Endodermal cell (in vitro differentiated cells): ENCODE results near the gene FNDC3A. TPM values are rescaled to one million over a fixed set of nuclear protein-coding genes. Genes with fewer than 3 reads are reported as not detected.

ENCODE experiments used
- DNase-seq: peaks from one replicate; pipeline ENCODE4 v3.0.0-alpha.2; 2017
- H3K27ac ChIP-seq: 2 replicates; pipeline ENCODE4 v1.5.1; 2013; ENCODE audit warnings: mild to moderate bottlenecking, low read depth, low read length, moderate library complexity
- H3K27me3 ChIP-seq: 2 replicates; pipeline ENCODE4 v1.6.1; 2013; ENCODE audit warnings: mild to moderate bottlenecking, low read length, moderate library complexity; ENCODE audit not compliant: insufficient read depth, control insufficient read depth, poor library complexity, severe bottlenecking
- H3K36me3 ChIP-seq: 2 replicates; pipeline ENCODE4 v1.7.0; 2013; ENCODE audit warnings: mild to moderate bottlenecking, low read length, moderate library complexity; ENCODE audit not compliant: control insufficient read depth, insufficient read depth
- H3K4me1 ChIP-seq: one replicate; pipeline ENCODE4 v1.7.0; 2013; ENCODE audit warnings: low read length; ENCODE audit not compliant: control insufficient read depth, insufficient read depth
- H3K4me3 ChIP-seq: 2 replicates; pipeline ENCODE4 v1.5.1; 2013; ENCODE audit warnings: mild to moderate bottlenecking, low read length, moderate library complexity
- H3K9ac ChIP-seq: 2 replicates; pipeline ENCODE4 v1.6.1; 2013; ENCODE audit warnings: mild to moderate bottlenecking, low read length, moderate library complexity; ENCODE audit not compliant: poor library complexity, severe bottlenecking; ENCODE audit errors: extremely low read depth
- H3K9me3 ChIP-seq: 2 replicates; pipeline ENCODE4 v1.6.1; 2013; ENCODE audit warnings: mild to moderate bottlenecking, low read length, moderate library complexity; ENCODE audit not compliant: control insufficient read depth
- H3K27ac Mint-ChIP-seq: 2 replicates; pipeline ENCODE4 v1.8.0; 2020; ENCODE audit warnings: mixed read lengths
- H3K27me3 Mint-ChIP-seq: 2 replicates; pipeline ENCODE4 v1.8.0; 2021; ENCODE audit warnings: mild to moderate bottlenecking, mixed read lengths; ENCODE audit not compliant: insufficient read depth
- H3K36me3 Mint-ChIP-seq: 2 replicates; pipeline ENCODE4 v1.8.0; 2020; ENCODE audit warnings: low read depth, mixed read lengths
- H3K4me1 Mint-ChIP-seq: 2 replicates; pipeline ENCODE4 v1.8.0; 2020; ENCODE audit warnings: mixed read lengths
- H3K4me3 Mint-ChIP-seq: 2 replicates; pipeline ENCODE4 v1.8.0; 2020; ENCODE audit warnings: mild to moderate bottlenecking, moderate library complexity, mixed read lengths
- H3K9me3 Mint-ChIP-seq: 2 replicates; pipeline ENCODE4 v1.8.0; 2020; ENCODE audit warnings: mild to moderate bottlenecking, mixed read lengths
- CTCF ChIP-seq: fragments of 200-600 bp; sonication (generic); conservative IDR thresholded peaks from 2 replicates; pipeline ENCODE4 v1.5.0; 2021; ENCODE audit warnings: antibody characterized with exemption, mild to moderate bottlenecking
- WGBS, 2 experiments: methylation state at CpG; one replicate each; pipeline versions ENCODE4 v1.1.5 to v1.1.7; 2013; ENCODE audit warnings: missing lambda C conversion rate in 2 of 2, mixed read lengths in 1 of 2; ENCODE audit not compliant: insufficient coverage in 1 of 2, insufficient read length in 1 of 2; 5-methylcytosine and 5-hydroxymethylcytosine counted together
- total RNA-seq, 2 donors: library from RNA; stranded (reverse); fragmentation: NEBNext Ultra II Directional in 1 of 2; extraction: Animal tissue kit (Norgen Biotek cat#: 25700) in 1 of 2; gene quantifications; 2 replicates in 1 of 2; 3 replicates in 1 of 2; pipeline ENCODE4 v1.2.1, GENCODE V29; 2021

The FNDC3A gene
- total RNA-seq, 2 donors from 2014 or later: 42.2 to 42.8 TPM

- WGBS, 2 experiments: 93 to 100% methylated on average over 1 to 2 of the region's 2 CpGs
- TF ChIP-seq CTCF: no peak
- no peak overlapping the region for H3K27ac Mint-ChIP-seq
These were observed 29.5 kb upstream of the FNDC3A start for GRCh38 chr13:48946163-48946562.

GRCh38 chr13:48949566-48950500, 25.9 kb upstream of the FNDC3A start:
- TF ChIP-seq CTCF: no peak
- Mint-ChIP-seq H3K27ac (no peak overlapping the region), H3K4me3 (no peak overlapping the region), H3K9me3 (no peaks in the 10 kb centered on the region), H3K27me3 (no peaks in the 10 kb centered on the region), H3K36me3 (no peaks in the 10 kb centered on the region), H3K4me1 (peaks cover 8% of the 10 kb centered on the region)
- Histone ChIP-seq H3K4me3 (no peak overlapping the region), H3K27ac (no peak overlapping the region), H3K36me3 (no peaks in the 10 kb centered on the region), H3K9ac (no peak overlapping the region), H3K9me3 (no peaks in the 10 kb centered on the region), H3K27me3 (no peaks in the 10 kb centered on the region), H3K4me1 (peaks cover 6% of the 10 kb centered on the region)
- WGBS, 2 experiments: 64 to 100% methylated on average over 2 to 3 of the region's 4 CpGs
- DNase-seq: no peak

More at GRCh38 chr13:48946163-48946562, 29.5 kb upstream of the FNDC3A start:
- Histone ChIP-seq H3K9ac (no peak overlapping the region), H3K9me3 (no peaks in the 10 kb centered on the region), H3K36me3 (no peaks in the 10 kb centered on the region), H3K27me3 (no peaks in the 10 kb centered on the region), H3K4me3 (no peak overlapping the region), H3K27ac (no peak overlapping the region), H3K4me1 (peaks cover 6% of the 10 kb centered on the region)
- H3K36me3 Mint-ChIP-seq: no peaks in the 10 kb centered on the region
- H3K4me1 Mint-ChIP-seq: peaks cover 8% of the 10 kb centered on the region
- no peak for DNase-seq
- no peaks in the 10 kb centered on the region for H3K9me3 Mint-ChIP-seq
- no peaks in the 10 kb centered on the region for H3K27me3 Mint-ChIP-seq
- no peak overlapping the region for H3K4me3 Mint-ChIP-seq

GRCh38 chr13:48950501-48950875, 25.2 kb upstream of the FNDC3A start:
- Histone ChIP-seq H3K9me3 (no peaks in the 10 kb centered on the region), H3K36me3 (no peaks in the 10 kb centered on the region)

More at GRCh38 chr13:48950501-48950875, 25.2 kb upstream of the FNDC3A start:
- Mint-ChIP-seq H3K4me3 (no peak overlapping the region), H3K27ac (no peak overlapping the region), H3K9me3 (no peaks in the 10 kb centered on the region), H3K36me3 (no peaks in the 10 kb centered on the region), H3K4me1 (peaks cover 15% of the 10 kb centered on the region), H3K27me3 (no peaks in the 10 kb centered on the region)
- Histone ChIP-seq H3K27ac (no peak overlapping the region), H3K9ac (no peak overlapping the region), H3K4me1 (peaks cover 6% of the 10 kb centered on the region), H3K27me3 (no peaks in the 10 kb centered on the region), H3K4me3 (no peak overlapping the region)
- DNase-seq: no peak
- no peak for TF ChIP-seq CTCF
- WGBS, 2 experiments: 80 to 90% methylated on average over 1 of the region's 1 CpG
